Measurements from ENCODE around the gene KCNQ5. TPM values are rescaled to one million over a fixed set of nuclear protein-coding genes. Genes with fewer than 3 reads are reported as not detected.
A peak's percentile ranks its signal among the peaks of the same experiment; 100 is the strongest.

KCNQ5 gene
- total RNA-seq, 1 donor from 2014 or later, result 1.7 TPM

- no peak for DNase-seq (ENCODE audit: low read depth)
- H3K4me3 ChIP-seq (ENCODE audit: low read depth, low read length), result no peak overlapping the region
- peak; percentile 72 for TF ChIP-seq CTCF (conservative IDR thresholded peaks at IDR 0.05; ENCODE audit: low read depth, low read length)
Observed at GRCh38 chr6:72624557-72625160, 2.8 kb downstream of the KCNQ5 start.

GRCh38 chr6:72626126-72626525 lies 4.3 kb downstream of the KCNQ5 start:
- DNase-seq (ENCODE audit: low read depth), result no peak
- no peak overlapping the region for H3K4me3 ChIP-seq (ENCODE audit: low read depth, low read length)
- TF ChIP-seq CTCF (conservative IDR thresholded peaks at IDR 0.05; ENCODE audit: low read depth, low read length), result no peak

GRCh38 chr6:72627539-72627938 lies 5.7 kb downstream of the KCNQ5 start:
- no peak for DNase-seq (ENCODE audit: low read depth)
- no peak for TF ChIP-seq CTCF (conservative IDR thresholded peaks at IDR 0.05; ENCODE audit: low read depth, low read length)
- H3K4me3 ChIP-seq (ENCODE audit: low read depth, low read length), result no peak overlapping the region

- DNase-seq (ENCODE audit: low read depth), result no peak
- no peak overlapping the region for H3K4me3 ChIP-seq (ENCODE audit: low read depth, low read length)
- no peak for TF ChIP-seq CTCF (conservative IDR thresholded peaks at IDR 0.05; ENCODE audit: low read depth, low read length)
Observed at GRCh38 chr6:72631480-72631879, 9.6 kb downstream of the KCNQ5 start.

GRCh38 chr6:72635636-72636035 lies 13.8 kb downstream of the KCNQ5 start:
- no peak for DNase-seq (ENCODE audit: low read depth)
- H3K4me3 ChIP-seq (ENCODE audit: low read depth, low read length), result no peak overlapping the region
- no peak for TF ChIP-seq CTCF (conservative IDR thresholded peaks at IDR 0.05; ENCODE audit: low read depth, low read length)

- TF ChIP-seq CTCF (conservative IDR thresholded peaks at IDR 0.05; ENCODE audit: low read depth, low read length), result no peak
- DNase-seq (ENCODE audit: low read depth), result no peak
Observed at GRCh38 chr6:72636215-72636614, 14.4 kb downstream of the KCNQ5 start.

GRCh38 chr6:72636786-72637185 lies 14.9 kb downstream of the KCNQ5 start:
- H3K4me3 ChIP-seq (ENCODE audit: low read depth, low read length), result no peak overlapping the region
- no peak for DNase-seq (ENCODE audit: low read depth)
- TF ChIP-seq CTCF (conservative IDR thresholded peaks at IDR 0.05; ENCODE audit: low read depth, low read length), result no peak

More at GRCh38 chr6:72636215-72636614, 14.4 kb downstream of the KCNQ5 start:
- H3K4me3 ChIP-seq (ENCODE audit: low read depth, low read length), result no peak overlapping the region

Data from epithelial cell of proximal tubule (primary cell).